Jurkat, Clone E6-1 (cell line): Measurements from ENCODE around the gene SORBS1.
"Not testable (repeated sequence)": the region's sequence is repeated elsewhere in the genome, so short reads cannot be mapped to it uniquely, and the experiment has no call there.

ENCODE experiments used
- DNase-seq: peaks from one replicate; pipeline ENCODE4 v3.0.0-alpha.2; 2011; ENCODE audit warnings: low read depth, low spot score
- H3K4me3 ChIP-seq: 2 replicates; pipeline ENCODE4 v1.5.1; 2011; ENCODE audit warnings: mild to moderate bottlenecking, low read length, control low read depth, moderate library complexity

The SORBS1 gene

GRCh38 chr10:95475827-95476468 lies 85.2 kb downstream of the SORBS1 start:
- DNase-seq: no peak
- H3K4me3 ChIP-seq: no peak overlapping the region

- H3K4me3 ChIP-seq: no peak overlapping the region
- no peak for DNase-seq
These were observed 86.2 kb downstream of the SORBS1 start for GRCh38 chr10:95475003-95475383.

GRCh38 chr10:95474228-95475002 lies 86.8 kb downstream of the SORBS1 start:
- H3K4me3 ChIP-seq: no peak overlapping the region
- DNase-seq: no peak

- no peak for DNase-seq
- H3K4me3 ChIP-seq: no peak overlapping the region
These were observed 88.7 kb downstream of the SORBS1 start for GRCh38 chr10:95472304-95473088.

GRCh38 chr10:95469676-95470075 lies 91.5 kb downstream of the SORBS1 start:
- DNase-seq: no peak
- no peak overlapping the region for H3K4me3 ChIP-seq

- no peak overlapping the region for H3K4me3 ChIP-seq
- DNase-seq: no peak
These were observed 91.9 kb downstream of the SORBS1 start for GRCh38 chr10:95469251-95469650.

GRCh38 chr10:95467642-95468041 lies 93.5 kb downstream of the SORBS1 start:
- not testable (repeated sequence) for DNase-seq, H3K4me3 ChIP-seq

- no peak overlapping the region for H3K4me3 ChIP-seq
- peak; percentile 11 for DNase-seq
These were observed 94.0 kb downstream of the SORBS1 start for GRCh38 chr10:95467162-95467599.

GRCh38 chr10:95466436-95466835 lies 94.7 kb downstream of the SORBS1 start:
- H3K4me3 ChIP-seq: no peak overlapping the region
- peak; percentile 48 for DNase-seq

- H3K4me3 ChIP-seq: no peak overlapping the region
- no peak for DNase-seq
These were observed 96.9 kb downstream of the SORBS1 start for GRCh38 chr10:95464280-95464679.

GRCh38 chr10:95462740-95463667 lies 98.2 kb downstream of the SORBS1 start:
- no peak overlapping the region for H3K4me3 ChIP-seq
- DNase-seq: no peak

- no peak for DNase-seq
These were observed 99.6 kb downstream of the SORBS1 start for GRCh38 chr10:95461611-95462010.

GRCh38 chr10:95459446-95460045 lies 101.6 kb downstream of the SORBS1 start:
- H3K4me3 ChIP-seq: no peak overlapping the region
- DNase-seq: no peak

More at GRCh38 chr10:95461611-95462010, 99.6 kb downstream of the SORBS1 start:
- no peak overlapping the region for H3K4me3 ChIP-seq

- no peak for DNase-seq
- no peak overlapping the region for H3K4me3 ChIP-seq
These were observed 102.3 kb downstream of the SORBS1 start for GRCh38 chr10:95458871-95459270.

GRCh38 chr10:95458014-95458413 lies 103.2 kb downstream of the SORBS1 start:
- no peak for DNase-seq
- H3K4me3 ChIP-seq: no peak overlapping the region

GRCh38 chr10:95457319-95457886 lies 103.8 kb downstream of the SORBS1 start:
- H3K4me3 ChIP-seq: no peak overlapping the region
- no peak for DNase-seq

- no peak overlapping the region for H3K4me3 ChIP-seq
- DNase-seq: no peak
These were observed 104.7 kb downstream of the SORBS1 start for GRCh38 chr10:95456516-95456915.

- no peak overlapping the region for H3K4me3 ChIP-seq
These were observed 106.2 kb downstream of the SORBS1 start for GRCh38 chr10:95454940-95455339.

More at GRCh38 chr10:95454940-95455339, 106.2 kb downstream of the SORBS1 start:
- no peak for DNase-seq
